ENCODE data around the gene SLC9A9. TPM values are rescaled to one million over a fixed set of nuclear protein-coding genes. Genes with fewer than 3 reads are reported as not detected.

The SLC9A9 gene
- polyA plus RNA-seq, 1 donor, result 6.3 TPM

- no CpG with 5 or more reads among the region's 3 CpGs for WGBS (ENCODE audit: insufficient coverage, low lambda C conversion rate)
- no peaks in the 10 kb centered on the region for H3K9me3 ChIP-seq (ENCODE audit: control insufficient read depth, low read depth, low read length)
- H3K27ac ChIP-seq (ENCODE audit: low read length), result no peak overlapping the region
- H3K27me3 ChIP-seq (ENCODE audit: control insufficient read depth, insufficient read depth, low read length), result no peaks in the 10 kb centered on the region
- no peak for DNase-seq
- H3K36me3 ChIP-seq (ENCODE audit: control insufficient read depth, insufficient read depth, low read length), result no peaks in the 10 kb centered on the region
- no peak overlapping the region for H3K4me3 ChIP-seq (ENCODE audit: low read length)
- no peaks in the 10 kb centered on the region for H3K4me1 ChIP-seq (ENCODE audit: control insufficient read depth, insufficient read depth, low read length)
Measured at GRCh38 chr3:143605233-143605950, 242.9 kb downstream of the SLC9A9 start.

- no peak for DNase-seq
- Histone ChIP-seq H3K9me3 (ENCODE audit: control insufficient read depth, low read depth, low read length) (no peaks in the 10 kb centered on the region), H3K36me3 (ENCODE audit: control insufficient read depth, insufficient read depth, low read length) (no peaks in the 10 kb centered on the region), H3K27me3 (ENCODE audit: control insufficient read depth, insufficient read depth, low read length) (no peaks in the 10 kb centered on the region), H3K4me3 (ENCODE audit: low read length) (no peak overlapping the region), H3K4me1 (ENCODE audit: control insufficient read depth, insufficient read depth, low read length) (no peaks in the 10 kb centered on the region), H3K27ac (ENCODE audit: low read length) (no peak overlapping the region)
- 80% methylated on average over 1 of the region's 5 CpGs for whole genome bisulfite sequencing (ENCODE audit: insufficient coverage, low lambda C conversion rate)
Measured at GRCh38 chr3:143604402-143605185, 243.7 kb downstream of the SLC9A9 start.

GRCh38 chr3:143603774-143604173 is 244.5 kb downstream of the SLC9A9 start:
- H3K4me3 ChIP-seq (ENCODE audit: low read length), result no peak overlapping the region
- WGBS (ENCODE audit: insufficient coverage, low lambda C conversion rate), result 93% methylated on average over 3 of the region's 5 CpGs
- no peak overlapping the region for H3K27ac ChIP-seq (ENCODE audit: low read length)
- H3K27me3 ChIP-seq (ENCODE audit: control insufficient read depth, insufficient read depth, low read length), result no peaks in the 10 kb centered on the region
- no peaks in the 10 kb centered on the region for H3K9me3 ChIP-seq (ENCODE audit: control insufficient read depth, low read depth, low read length)
- H3K36me3 ChIP-seq (ENCODE audit: control insufficient read depth, insufficient read depth, low read length), result no peaks in the 10 kb centered on the region
- DNase-seq, result no peak
- no peaks in the 10 kb centered on the region for H3K4me1 ChIP-seq (ENCODE audit: control insufficient read depth, insufficient read depth, low read length)

GRCh38 chr3:143601723-143602484 is 246.4 kb downstream of the SLC9A9 start:
- no peaks in the 10 kb centered on the region for H3K4me1 ChIP-seq (ENCODE audit: control insufficient read depth, insufficient read depth, low read length)
- WGBS (ENCODE audit: insufficient coverage, low lambda C conversion rate), result 100% methylated on average over 1 of the region's 6 CpGs
- H3K27ac ChIP-seq (ENCODE audit: low read length), result no peak overlapping the region
- H3K27me3 ChIP-seq (ENCODE audit: control insufficient read depth, insufficient read depth, low read length), result no peaks in the 10 kb centered on the region
- no peak for DNase-seq
- H3K4me3 ChIP-seq (ENCODE audit: low read length), result no peak overlapping the region
- no peaks in the 10 kb centered on the region for H3K36me3 ChIP-seq (ENCODE audit: control insufficient read depth, insufficient read depth, low read length)
- H3K9me3 ChIP-seq (ENCODE audit: control insufficient read depth, low read depth, low read length), result no peaks in the 10 kb centered on the region

- no peak for DNase-seq
- H3K36me3 ChIP-seq (ENCODE audit: control insufficient read depth, insufficient read depth, low read length), result no peaks in the 10 kb centered on the region
- no peaks in the 10 kb centered on the region for H3K4me1 ChIP-seq (ENCODE audit: control insufficient read depth, insufficient read depth, low read length)
- no peaks in the 10 kb centered on the region for H3K9me3 ChIP-seq (ENCODE audit: control insufficient read depth, low read depth, low read length)
- no peaks in the 10 kb centered on the region for H3K27me3 ChIP-seq (ENCODE audit: control insufficient read depth, insufficient read depth, low read length)
- H3K27ac ChIP-seq (ENCODE audit: low read length), result no peak overlapping the region
- H3K4me3 ChIP-seq (ENCODE audit: low read length), result no peak overlapping the region
- no CpG with 5 or more reads among the region's 4 CpGs for WGBS (ENCODE audit: insufficient coverage, low lambda C conversion rate)
Measured at GRCh38 chr3:143600756-143601718, 247.2 kb downstream of the SLC9A9 start.

- WGBS (ENCODE audit: insufficient coverage, low lambda C conversion rate), result 80% methylated on average over 1 of the region's 17 CpGs
- H3K4me1 ChIP-seq (ENCODE audit: control insufficient read depth, insufficient read depth, low read length), result peaks cover 13% of the 10 kb centered on the region
- H3K36me3 ChIP-seq (ENCODE audit: control insufficient read depth, insufficient read depth, low read length), result no peaks in the 10 kb centered on the region
- DNase-seq, result no peak
- H3K27me3 ChIP-seq (ENCODE audit: control insufficient read depth, insufficient read depth, low read length), result no peaks in the 10 kb centered on the region
- no peaks in the 10 kb centered on the region for H3K9me3 ChIP-seq (ENCODE audit: control insufficient read depth, low read depth, low read length)
- no peak overlapping the region for H3K27ac ChIP-seq (ENCODE audit: low read length)
- no peak overlapping the region for H3K4me3 ChIP-seq (ENCODE audit: low read length)
Measured at GRCh38 chr3:143597774-143598652, 250.3 kb downstream of the SLC9A9 start.

- H3K27me3 ChIP-seq (ENCODE audit: control insufficient read depth, insufficient read depth, low read length), result no peaks in the 10 kb centered on the region
- no peaks in the 10 kb centered on the region for H3K9me3 ChIP-seq (ENCODE audit: control insufficient read depth, low read depth, low read length)
- WGBS (ENCODE audit: insufficient coverage, low lambda C conversion rate), result no CpG with 5 or more reads among the region's 18 CpGs
- H3K36me3 ChIP-seq (ENCODE audit: control insufficient read depth, insufficient read depth, low read length), result no peaks in the 10 kb centered on the region
- peaks cover 16% of the 10 kb centered on the region for H3K4me1 ChIP-seq (ENCODE audit: control insufficient read depth, insufficient read depth, low read length)
- DNase-seq, result no peak
- H3K4me3 ChIP-seq (ENCODE audit: low read length), result no peak overlapping the region
- no peak overlapping the region for H3K27ac ChIP-seq (ENCODE audit: low read length)
Measured at GRCh38 chr3:143596957-143597642, 251.2 kb downstream of the SLC9A9 start.

- Histone ChIP-seq H3K27me3 (ENCODE audit: control insufficient read depth, insufficient read depth, low read length) (no peaks in the 10 kb centered on the region), H3K27ac (ENCODE audit: low read length) (no peak overlapping the region), H3K4me3 (ENCODE audit: low read length) (no peak overlapping the region), H3K9me3 (ENCODE audit: control insufficient read depth, low read depth, low read length) (no peaks in the 10 kb centered on the region), H3K4me1 (ENCODE audit: control insufficient read depth, insufficient read depth, low read length) (peaks cover 24% of the 10 kb centered on the region), H3K36me3 (ENCODE audit: control insufficient read depth, insufficient read depth, low read length) (no peaks in the 10 kb centered on the region)
- no peak for DNase-seq
- no CpG with 5 or more reads among the region's 3 CpGs for WGBS (ENCODE audit: insufficient coverage, low lambda C conversion rate)
Measured at GRCh38 chr3:143595456-143596077, 252.7 kb downstream of the SLC9A9 start.
